IMR-90 (cell line): ENCODE measurements around the gene UNC13B. TPM values are rescaled to one million over a fixed set of nuclear protein-coding genes. Genes with fewer than 3 reads are reported as not detected.

Experiments
- ATAC-seq: fragments of 200-7000 bp; cut with Tn5 transposase; 2 replicates; pipeline ENCODE4 v1.9.1; 2020; ENCODE audit warnings: low read depth, mild to moderate bottlenecking, moderate library complexity
- BruUV-seq: library from RNA; stranded (reverse); fragments of 400-500 nt; replicated peaks from 2 replicates; lab custom pipeline; 2021; lab: Mats Ljungman, UMichigan
- CTCF ChIA-PET: fragments of 300-600 bp; formaldehyde crosslinking; extraction: SDS; loops from one replicate; lab custom pipeline; 2021; ENCODE audit warnings: antibody characterized with exemption; lab: Yijun Ruan, JAX
- POLR2A ChIA-PET: fragments of 300-600 bp; sonication (Branson Sonifier 250); formaldehyde crosslinking; loops from one replicate; lab custom pipeline; 2022; ENCODE audit warnings: antibody characterized with exemption; ENCODE audit not compliant: unreplicated experiment; lab: Charles Lee
- DNase-seq: peaks from one replicate; pipeline ENCODE4 v3.0.0; 2013
- H2AFZ ChIP-seq: replicated peaks from 2 replicates; pipeline ENCODE3; 2013; ENCODE audit warnings: low read length, mild to moderate bottlenecking; ENCODE audit not compliant: poor library complexity
- H2AK5ac ChIP-seq: 2 replicates; pipeline ENCODE4 v1.6.1; 2013; ENCODE audit warnings: low read depth, low read length, inconsistent platforms
- H2AK9ac ChIP-seq: replicated peaks from 2 replicates; pipeline ENCODE3; 2013; ENCODE audit warnings: mild to moderate bottlenecking, low read depth, low read length, moderate library complexity; ENCODE audit not compliant: poor library complexity
- H2BK120ac ChIP-seq: 2 replicates; pipeline ENCODE4 v1.6.1; 2013; ENCODE audit warnings: low read depth, low read length, inconsistent platforms
- H2BK15ac ChIP-seq: 3 replicates; pipeline ENCODE4 v1.6.1; 2013; ENCODE audit warnings: low read depth, low read length, inconsistent platforms
- H2BK20ac ChIP-seq: 2 replicates; pipeline ENCODE4 v1.6.1; 2013; ENCODE audit warnings: low read depth, mild to moderate bottlenecking, inconsistent platforms, low read length, moderate library complexity
- H2BK5ac ChIP-seq: 2 replicates; pipeline ENCODE4 v1.6.1; 2013; ENCODE audit warnings: mild to moderate bottlenecking, low read depth, low read length, inconsistent platforms; ENCODE audit not compliant: poor library complexity, severe bottlenecking
- H3K14ac ChIP-seq: replicated peaks from 2 replicates; pipeline ENCODE4 v1.6.1; 2013; ENCODE audit warnings: low read depth, low read length, inconsistent platforms
- H3K18ac ChIP-seq: 2 replicates; pipeline ENCODE4 v1.6.1; 2013; ENCODE audit warnings: low read depth, low read length, control low read depth
- H3K23ac ChIP-seq: 2 replicates; pipeline ENCODE4 v1.6.1; 2013; ENCODE audit warnings: low read depth, low read length, inconsistent platforms
- H3K27ac ChIP-seq: 2 replicates; pipeline ENCODE4 v1.5.1; 2013; ENCODE audit warnings: mild to moderate bottlenecking, control low read depth, low read length; ENCODE audit not compliant: insufficient read depth
- H3K27me3 ChIP-seq: 2 replicates; pipeline ENCODE4 v1.6.1; 2013; ENCODE audit warnings: low read length; ENCODE audit not compliant: control insufficient read depth, insufficient read depth
- H3K36me3 ChIP-seq: 2 replicates; pipeline ENCODE4 v1.6.1; 2013; ENCODE audit warnings: low read length, mixed read lengths; ENCODE audit not compliant: control insufficient read depth, insufficient read depth
- H3K4ac ChIP-seq: 2 replicates; pipeline ENCODE4 v1.6.1; 2013; ENCODE audit warnings: low read depth, low read length, inconsistent platforms
- H3K4me1 ChIP-seq: 2 replicates; pipeline ENCODE4 v1.6.1; 2013; ENCODE audit warnings: low read length, mixed read lengths; ENCODE audit not compliant: control insufficient read depth, insufficient read depth
- H3K4me2 ChIP-seq: 2 replicates; pipeline ENCODE4 v1.6.1; 2013; ENCODE audit warnings: low read depth, mild to moderate bottlenecking, control low read depth, low read length, moderate library complexity
- H3K4me3 ChIP-seq: 2 replicates; pipeline ENCODE4 v1.5.1; 2013; ENCODE audit warnings: low read depth, mild to moderate bottlenecking, control low read depth, low read length, moderate library complexity; ENCODE audit not compliant: insufficient read depth
- H3K56ac ChIP-seq: 2 replicates; pipeline ENCODE4 v1.6.1; 2013; ENCODE audit warnings: low read length, inconsistent platforms; ENCODE audit not compliant: insufficient read depth; ENCODE audit errors: extremely low read depth
- H3K79me1 ChIP-seq, 2 experiments: 2 replicates each; pipeline ENCODE4 v1.6.1; 2013; ENCODE audit warnings: low read length in 2 of 2, inconsistent platforms in 1 of 2, low read depth in 1 of 2
- H3K9ac ChIP-seq: 2 replicates; pipeline ENCODE4 v1.6.1; 2013; ENCODE audit warnings: low read depth, low read length, control low read depth
- H3K9me1 ChIP-seq: 2 replicates; pipeline ENCODE4 v1.6.1; 2013; ENCODE audit warnings: low read length, inconsistent platforms; ENCODE audit not compliant: insufficient read depth
- H3K9me3 ChIP-seq: 2 replicates; pipeline ENCODE4 v1.6.1; 2013; ENCODE audit warnings: low read length; ENCODE audit not compliant: control insufficient read depth, insufficient read depth
- H4K20me1 ChIP-seq: 2 replicates; pipeline ENCODE4 v1.6.1; 2013; ENCODE audit warnings: low read length, inconsistent platforms; ENCODE audit not compliant: insufficient read depth
- H4K5ac ChIP-seq: 2 replicates; pipeline ENCODE4 v1.6.1; 2013; ENCODE audit warnings: mild to moderate bottlenecking, low read depth, low read length, control low read depth
- H4K8ac ChIP-seq, 2 experiments: 2 replicates each; pipeline ENCODE4 v1.6.1; 2013; ENCODE audit warnings: low read depth in 2 of 2, low read length in 2 of 2, control low read depth in 1 of 2, inconsistent platforms in 1 of 2
- H4K91ac ChIP-seq: 2 replicates; pipeline ENCODE4 v1.6.1; 2013; ENCODE audit warnings: low read depth, low read length, inconsistent platforms; ENCODE audit not compliant: insufficient read depth
- WGBS, 2 experiments: methylation state at CpG; one replicate each; pipeline versions ENCODE4 v1.1.5 to v1.1.7; 2013; ENCODE audit warnings: missing lambda C conversion rate in 2 of 2; ENCODE audit not compliant: insufficient read length in 1 of 2; ENCODE audit errors: extremely low coverage in 2 of 2; 5-methylcytosine and 5-hydroxymethylcytosine counted together
- dilution Hi-C: fragments of 300-500 bp; cut with HindIII; formaldehyde crosslinking; loops from one replicate; pipeline ENCODE4 v1.14.3; 2018; ENCODE audit warnings: low sequenced_read_pairs; ENCODE audit not compliant: unreplicated experiment
- in situ Hi-C: fragments of 300-500 bp; cut with MboI; formaldehyde crosslinking; loops from 3 replicates; pipeline ENCODE4 v1.14.3; 2019; ENCODE audit warnings: low sequenced_read_pairs, inconsistent platforms, mixed read lengths
- intact Hi-C: fragments of 100-400 bp; cut with micrococcal nuclease; formaldehyde crosslinking; loops from 2 replicates; pipeline ENCODE4 v1.10.0; 2022
- polyA plus RNA-seq, 3 experiments: library from polyadenylated mRNA; depleted of rRNA; stranded (reverse); fragments of >200 nt; gene quantifications; 2 replicates each; pipeline ENCODE4 v1.2.3, GENCODE V29; 2012; ENCODE audit warnings: low replicate concordance in 1 of 3
- total RNA-seq: library from RNA; depleted of rRNA; stranded (reverse); fragments of >200 nt; gene quantifications from 2 replicates; pipeline ENCODE4 v1.2.3, GENCODE V29; 2012
- TF ChIP-seq, protein P1 (sequence below): fragments of 150-350 bp; IDR thresholded peaks from 2 replicates; pipeline ENCODE4 v1.6.1; 2017; ENCODE audit warnings: mild to moderate bottlenecking, antibody characterized with exemption, low read length, low read depth

UNC13B gene
- total and polyA plus RNA-seq, 2 of the 4 experiments (the other 2 are of a cell fraction) = 7.5 to 14.3 TPM

DNA sequence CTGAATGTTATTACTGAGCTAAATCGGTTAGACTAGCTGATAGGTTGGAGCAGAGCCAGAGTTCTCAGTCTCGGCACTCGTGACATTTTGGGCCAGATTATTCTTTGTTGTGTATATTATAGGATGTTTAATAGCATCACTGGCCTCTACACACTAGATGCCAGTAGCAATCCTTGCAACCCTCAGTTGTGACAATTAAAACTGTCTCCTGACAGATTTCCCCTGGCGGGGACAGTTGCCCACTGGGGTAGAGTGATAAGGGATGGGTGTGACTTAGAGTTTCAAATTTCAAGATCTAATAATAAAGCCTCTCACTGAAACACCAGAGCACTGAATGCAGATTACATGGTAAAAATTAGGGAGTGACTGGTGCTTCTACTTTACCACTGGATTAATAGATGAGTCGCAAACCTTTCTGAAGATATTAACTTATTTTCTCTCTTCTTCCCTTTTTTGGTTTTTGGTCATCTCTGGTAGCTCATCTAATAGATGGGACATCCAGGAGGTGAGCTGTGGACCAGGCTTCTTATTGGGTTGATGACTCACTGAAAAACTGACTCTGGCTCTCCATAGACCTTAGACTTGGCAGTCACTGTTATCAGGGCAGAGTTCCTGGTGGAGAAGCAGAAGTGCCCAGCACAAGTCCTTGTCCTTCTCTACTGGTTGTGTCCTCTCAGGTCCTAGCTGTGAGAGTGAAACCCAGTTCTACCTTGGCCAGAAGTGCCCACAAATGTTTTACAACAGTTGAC lies 150.3 kb downstream of the UNC13B start:
- Histone ChIP-seq H4K8ac (no peak overlapping the region), H3K56ac (no peak overlapping the region), H3K9me1 (no peaks in the 10 kb centered on the region), H2BK20ac (no peak overlapping the region), H3K4me3 (no peak overlapping the region), H3K27ac (no peak overlapping the region), H3K36me3 (peaks cover 2% of the 10 kb centered on the region; the same call in 1 of the 2 replicates), H3K4ac (no peak overlapping the region), H3K18ac (no peak overlapping the region), H3K4me2 (no peak overlapping the region), H4K91ac (no peak overlapping the region), H3K9me3 (no peaks in the 10 kb centered on the region), H3K9ac (no peak overlapping the region), H3K27me3 (no peaks in the 10 kb centered on the region), H4K5ac (no peak overlapping the region), H3K4me1 (no peaks in the 10 kb centered on the region; the same call in 1 of the 2 replicates), H2AK9ac (no peak overlapping the region), H2AFZ (no peak overlapping the region), H2BK120ac (no peak overlapping the region), H3K79me1 (no peaks in the 10 kb centered on the region), H4K20me1 (no peaks in the 10 kb centered on the region), H2BK15ac (no peak overlapping the region), H3K23ac (no peak overlapping the region), H2BK5ac (no peak overlapping the region), H2AK5ac (no peak overlapping the region), H3K14ac (no peak overlapping the region)
- no TSS peak for BruUV-seq
- ChIA-PET CTCF (no interaction called here), POLR2A (no interaction called here)
- intact Hi-C loops = no loop called here
- TF ChIP-seq, protein P1, sequence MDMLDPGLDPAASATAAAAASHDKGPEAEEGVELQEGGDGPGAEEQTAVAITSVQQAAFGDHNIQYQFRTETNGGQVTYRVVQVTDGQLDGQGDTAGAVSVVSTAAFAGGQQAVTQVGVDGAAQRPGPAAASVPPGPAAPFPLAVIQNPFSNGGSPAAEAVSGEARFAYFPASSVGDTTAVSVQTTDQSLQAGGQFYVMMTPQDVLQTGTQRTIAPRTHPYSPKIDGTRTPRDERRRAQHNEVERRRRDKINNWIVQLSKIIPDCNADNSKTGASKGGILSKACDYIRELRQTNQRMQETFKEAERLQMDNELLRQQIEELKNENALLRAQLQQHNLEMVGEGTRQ = no peak
- ATAC-seq (no peak), DNase-seq (peak; percentile 19)
- no CpG with 5 or more reads among the region's 5 CpGs for WGBS, 2 experiments
- in situ Hi-C loops = no loop called here
- dilution Hi-C loops = no loop called here
